H1 (cell line): Measurements from ENCODE around the gene SLAIN2. TPM values are rescaled to one million over a fixed set of nuclear protein-coding genes. Genes with fewer than 3 reads are reported as not detected.
"Not testable (repeated sequence)": the region's sequence is repeated elsewhere in the genome, so short reads cannot be mapped to it uniquely, and the experiment has no call there.

Source experiments
- CTCF ChIA-PET: fragments of 300-600 bp; sonication (Branson Sonifier 250); formaldehyde crosslinking; loops from one replicate; lab custom pipeline; 2021; ENCODE audit not compliant: partially characterized antibody; lab: Charles Lee
- POLR2A ChIA-PET: fragments of 300-600 bp; sonication (Branson Sonifier 250); formaldehyde crosslinking; loops from one replicate; lab custom pipeline; 2021; ENCODE audit warnings: inconsistent platforms; ENCODE audit not compliant: partially characterized antibody; lab: Charles Lee
- DNase-seq, 2 experiments: peaks; one replicate each; pipeline versions ENCODE4 v3.0.0 to v3.0.0-alpha.2; 2010 to 2022; ENCODE audit warnings: low spot score in 2 of 2, low read depth in 1 of 2, mixed read lengths in 1 of 2
- FAIRE-seq: peaks from 2 replicates; lab custom pipeline; 2011; peaks lifted over from hg19 to GRCh38; lab: Jason Lieb, UNC
- H2AFZ ChIP-seq: 2 replicates; pipeline ENCODE4 v1.8.1; 2012; ENCODE audit warnings: low read length, inconsistent platforms
- H2AK5ac ChIP-seq: 2 replicates; pipeline ENCODE4 v1.6.1; 2013; ENCODE audit warnings: low read depth, low read length
- H2BK120ac ChIP-seq: replicated peaks from 2 replicates; pipeline ENCODE3; 2013; ENCODE audit warnings: low read depth, low read length, inconsistent platforms
- H2BK12ac ChIP-seq: 2 replicates; pipeline ENCODE4 v1.6.1; 2013; ENCODE audit warnings: low read depth, low read length
- H2BK15ac ChIP-seq: 2 replicates; pipeline ENCODE4 v1.6.1; 2013; ENCODE audit warnings: low read length
- H2BK20ac ChIP-seq: 2 replicates; pipeline ENCODE4 v1.6.1; 2013; ENCODE audit warnings: low read length
- H2BK5ac ChIP-seq: 2 replicates; pipeline ENCODE4 v1.6.1; 2013; ENCODE audit warnings: low read depth, low read length
- H3K14ac ChIP-seq: 2 replicates; pipeline ENCODE4 v1.6.1; 2013; ENCODE audit warnings: inconsistent platforms; ENCODE audit not compliant: insufficient read length
- H3K18ac ChIP-seq: 2 replicates; pipeline ENCODE4 v1.6.1; 2013; ENCODE audit warnings: low read length; ENCODE audit errors: extremely low read depth
- H3K23ac ChIP-seq: 2 replicates; pipeline ENCODE4 v1.6.1; 2013; ENCODE audit warnings: inconsistent platforms; ENCODE audit not compliant: insufficient read length
- H3K23me2 ChIP-seq: 2 replicates; pipeline ENCODE4 v1.6.1; 2013; ENCODE audit warnings: low read depth, low read length
- H3K27ac ChIP-seq: 2 replicates; pipeline ENCODE4 v1.6.1; 2011; ENCODE audit warnings: low read depth, low read length, inconsistent platforms
- H3K27me3 ChIP-seq, 4 experiments: replicated peaks in 1 of 4; 1 replicate in 1 of 4; 2 replicates in 3 of 4; pipeline versions ENCODE4 v1.6.1 to v1.8.1; 2011 to 2013; ENCODE audit warnings: low read length in 3 of 4, mild to moderate bottlenecking in 3 of 4, inconsistent platforms in 2 of 4, mixed read lengths in 2 of 4, moderate library complexity in 1 of 4; ENCODE audit not compliant: control insufficient read depth in 3 of 4, insufficient read depth in 3 of 4; ENCODE audit errors: extremely low read depth in 1 of 4
- H3K36me3 ChIP-seq, 4 experiments: 2 replicates each; pipeline versions ENCODE4 v1.6.1 to v1.8.1; 2011 to 2013; ENCODE audit warnings: mild to moderate bottlenecking in 4 of 4, low read length in 3 of 4, moderate library complexity in 2 of 4, control low read depth in 1 of 4, inconsistent platforms in 1 of 4; ENCODE audit not compliant: insufficient read depth in 4 of 4, control insufficient read depth in 2 of 4
- H3K4ac ChIP-seq: replicated peaks from 2 replicates; pipeline ENCODE3; 2013; ENCODE audit warnings: low read length, low read depth, mixed read lengths, inconsistent platforms; ENCODE audit not compliant: insufficient read length
- H3K4me1 ChIP-seq, 4 experiments: replicated peaks in 1 of 4; 1 replicate in 1 of 4; 2 replicates in 3 of 4; pipeline versions ENCODE4 v1.6.1 to v1.8.1; 2011 to 2013; ENCODE audit warnings: low read length in 3 of 4, inconsistent platforms in 2 of 4, mixed read lengths in 1 of 4; ENCODE audit not compliant: insufficient read depth in 4 of 4, control insufficient read depth in 3 of 4
- H3K4me2 ChIP-seq, 2 experiments: 2 replicates each; pipeline versions ENCODE4 v1.6.1 to v1.8.1; 2011 to 2013; ENCODE audit warnings: low read depth in 2 of 2, low read length in 2 of 2, control low read depth in 1 of 2, inconsistent platforms in 1 of 2, mild to moderate bottlenecking in 1 of 2; ENCODE audit not compliant: insufficient read depth in 1 of 2
- H3K4me3 ChIP-seq, 4 experiments: fragments of 200-600, 300-600 bp in 1 of 4; sonication (generic), shearing (Covaris generic), sonication (Bioruptor Twin) in 1 of 4; 2 replicates each; pipeline versions ENCODE4 v1.5.1 to v1.8.1; 2011 to 2016; ENCODE audit warnings: low read length in 4 of 4, low read depth in 3 of 4, control low read depth in 2 of 4, inconsistent platforms in 2 of 4, mild to moderate bottlenecking in 2 of 4, mixed read lengths in 1 of 4, moderate library complexity in 1 of 4; ENCODE audit not compliant: insufficient read depth in 2 of 4; ENCODE audit errors: extremely low read depth in 1 of 4
- H3K56ac ChIP-seq: replicated peaks from 2 replicates; pipeline ENCODE3; 2013; ENCODE audit warnings: low read depth, mild to moderate bottlenecking, mixed read lengths, low read length, inconsistent platforms; ENCODE audit not compliant: insufficient read length
- H3K79me1 ChIP-seq: 2 replicates; pipeline ENCODE4 v1.6.1; 2013; ENCODE audit warnings: low read depth, low read length, control low read depth
- H3K79me2 ChIP-seq, 2 experiments: 2 replicates each; pipeline versions ENCODE4 v1.6.1 to v1.8.1; 2012 to 2013; ENCODE audit warnings: low read length in 2 of 2, mild to moderate bottlenecking in 2 of 2, inconsistent platforms in 1 of 2; ENCODE audit not compliant: insufficient read depth in 2 of 2, control insufficient read depth in 1 of 2
- H3K9ac ChIP-seq, 4 experiments: replicated peaks in 1 of 4; 1 replicate in 1 of 4; 2 replicates in 3 of 4; pipeline versions ENCODE4 v1.6.1 to v1.8.1; 2011 to 2013; ENCODE audit warnings: low read depth in 3 of 4, low read length in 3 of 4, control low read depth in 2 of 4, mild to moderate bottlenecking in 2 of 4, moderate library complexity in 2 of 4, inconsistent platforms in 1 of 4; ENCODE audit errors: extremely low read depth in 1 of 4
- H3K9me3 ChIP-seq, 2 experiments: 2 replicates each; pipeline versions ENCODE4 v1.6.1 to v1.8.1; 2012 to 2013; ENCODE audit warnings: mild to moderate bottlenecking in 2 of 2, moderate library complexity in 2 of 2, control low read depth in 1 of 2, inconsistent platforms in 1 of 2, low read depth in 1 of 2, low read length in 1 of 2, mixed read lengths in 1 of 2; ENCODE audit not compliant: insufficient read depth in 2 of 2
- H4K20me1 ChIP-seq, 2 experiments: replicated peaks in 1 of 2; 2 replicates each; pipeline versions ENCODE3 to v1.8.1; 2011 to 2013; ENCODE audit warnings: inconsistent platforms in 2 of 2, low read length in 2 of 2, mild to moderate bottlenecking in 1 of 2; ENCODE audit not compliant: insufficient read depth in 2 of 2, control insufficient read depth in 1 of 2
- H4K5ac ChIP-seq: 2 replicates; pipeline ENCODE4 v1.6.1; 2013; ENCODE audit warnings: low read length, low read depth, mixed read lengths, inconsistent platforms; ENCODE audit not compliant: insufficient read length
- H4K8ac ChIP-seq: 2 replicates; pipeline ENCODE4 v1.8.0; 2013; ENCODE audit warnings: mild to moderate bottlenecking, moderate library complexity, low read length, inconsistent platforms; ENCODE audit not compliant: insufficient read depth; ENCODE audit errors: extremely low read depth
- H4K91ac ChIP-seq: replicated peaks from 2 replicates; pipeline ENCODE3; 2013; ENCODE audit warnings: low read length, mixed read lengths, inconsistent platforms; ENCODE audit not compliant: insufficient read length
- WGBS, 2 experiments: shearing (Covaris generic) in 1 of 2; methylation state at CpG; one replicate each; pipeline versions ENCODE4 v1.1.6 to v1.1.7; 2013 to 2015; ENCODE audit warnings: low lambda C conversion rate in 2 of 2, mixed read lengths in 2 of 2, inconsistent platforms in 1 of 2, low coverage in 1 of 2, missing lambda C conversion rate in 1 of 2; ENCODE audit not compliant: insufficient replicate concordance in 2 of 2, insufficient coverage in 1 of 2, insufficient read length in 1 of 2; ENCODE audit errors: extremely low coverage in 1 of 2, missing lambda C conversion rate in 1 of 2; 5-methylcytosine and 5-hydroxymethylcytosine counted together
- polyA plus RNA-seq, 7 experiments: library from polyadenylated mRNA; depleted of rRNA in 3 of 7; stranded (reverse) in 5 of 7; unstranded in 2 of 7; fragments of >200 nt in 5 of 7; fragments of 200-250 nt in 2 of 7; gene quantifications; 1 replicate in 5 of 7; 2 replicates in 1 of 7; 4 replicates in 1 of 7; pipeline versions ENCODE4 v1.2.1 to v1.2.3, GENCODE V29; 2011 to 2013; ENCODE audit warnings: missing spikeins in 2 of 7, mixed read lengths in 2 of 7
- total RNA-seq: library from RNA; stranded (reverse); fragmentation: NEBNext Ultra II Directional; extraction: Animal tissue kit (Norgen Biotek cat#: 25700); gene quantifications from 2 replicates; pipeline ENCODE4 v1.2.1, GENCODE V29; 2021

SLAIN2 gene
- total and polyA plus RNA-seq, 2 of the 8 experiments (the other 6 are each of a cell fraction or from before 2014, with no cell fraction given) = 8.2 to 40.0 TPM

DNA sequence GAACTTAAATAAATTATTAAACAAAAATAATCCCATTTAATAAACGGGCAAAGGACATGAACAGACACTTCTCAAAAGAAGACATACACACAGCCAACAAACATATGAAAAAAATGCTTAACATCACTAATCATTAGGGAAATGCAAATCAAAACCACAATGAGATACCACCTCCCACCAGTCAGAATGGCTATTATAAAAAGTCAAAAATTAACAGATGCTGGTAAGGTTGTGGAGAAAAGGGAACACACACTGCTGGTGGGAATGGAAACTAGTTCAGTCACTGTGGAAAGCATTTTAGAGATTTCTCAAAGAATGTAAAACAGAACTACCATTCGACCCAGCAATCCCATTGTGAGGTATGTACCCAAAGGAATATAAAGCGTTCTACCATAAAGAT is 110.3 kb downstream of the SLAIN2 start:
- H3K27me3 ChIP-seq, H2BK20ac ChIP-seq, H3K9ac ChIP-seq, H3K79me2 ChIP-seq, H3K36me3 ChIP-seq, H4K5ac ChIP-seq, H3K18ac ChIP-seq, H2BK15ac ChIP-seq, H2BK5ac ChIP-seq, H4K91ac ChIP-seq, H3K4me3 ChIP-seq, H4K20me1 ChIP-seq, H3K79me1 ChIP-seq, H3K9me3 ChIP-seq, FAIRE-seq, H3K56ac ChIP-seq, CTCF ChIA-PET, H3K23ac ChIP-seq, H2AFZ ChIP-seq, H3K4me2 ChIP-seq, H2BK12ac ChIP-seq, H3K27ac ChIP-seq, H3K4me1 ChIP-seq, H2BK120ac ChIP-seq, H3K14ac ChIP-seq, DNase-seq, H3K23me2 ChIP-seq, H2AK5ac ChIP-seq, H3K4ac ChIP-seq, H4K8ac ChIP-seq: not testable (repeated sequence)
- POLR2A ChIA-PET = interaction anchor here (0.6 kb wide), 1 partner anchor 17 kb away, joined by 3 read pairs; no protein-coding TSS in a partner anchor
- WGBS, 2 experiments = 91% methylated on average over 3 of the region's 3 CpGs; no CpG with 5 or more reads in 1 of the 2 experiments
